HCT116 (cell line): ENCODE data around the gene SGMS2. TPM values are rescaled to one million over a fixed set of nuclear protein-coding genes. Genes with fewer than 3 reads are reported as not detected.

Source experiments
- ATAC-seq: fragments of 200-7000 bp; cut with Tn5 transposase; 2 replicates; pipeline ENCODE4 v1.9.1; 2020; ENCODE audit warnings: mild to moderate bottlenecking, moderate library complexity
- BruUV-seq: library from RNA; stranded (reverse); fragments of 400-500 nt; replicated peaks from 2 replicates; lab custom pipeline; 2021; lab: Mats Ljungman, UMichigan
- CTCF ChIA-PET: fragments of 300-600 bp; sonication (Branson Sonifier 250); formaldehyde crosslinking; loops from one replicate; lab custom pipeline; 2021; ENCODE audit warnings: antibody characterized with exemption; lab: Charles Lee
- POLR2A ChIA-PET: fragments of 300-600, 350-600 bp; sonication (Branson Sonifier 250); formaldehyde crosslinking; loops from one replicate; lab custom pipeline; 2021; ENCODE audit warnings: antibody characterized with exemption; lab: Charles Lee
- RAD21 ChIA-PET, 2 experiments: fragments of 300-600 bp; sonication (Branson Sonifier 250); formaldehyde crosslinking; loops; one replicate each; lab custom pipeline; 2023; ENCODE audit warnings: low total read pairs in 2 of 2; ENCODE audit not compliant: uncharacterized antibody in 2 of 2, unreplicated experiment in 2 of 2, low non-redundant PET in 1 of 2; lab: Charles Lee
- DNase-seq: peaks from one replicate; pipeline ENCODE4 v3.0.0-alpha.2; 2010; ENCODE audit warnings: low read depth, low spot score
- H2AFZ ChIP-seq: fragments of 200-600 bp; shearing (Covaris generic), sonication (generic); 2 replicates; pipeline ENCODE4 v1.6.1; 2017; ENCODE audit warnings: low read depth, mixed run types, mixed read lengths, antibody characterized with exemption, low read length; ENCODE audit not compliant: poor library complexity, severe bottlenecking
- H3K27ac ChIP-seq: 2 replicates; pipeline ENCODE4 v1.5.1; 2012; ENCODE audit warnings: low read depth, low read length
- H3K27me3 ChIP-seq: fragments of 200-600 bp; sonication (generic); 2 replicates; pipeline ENCODE4 v1.6.1; 2016; ENCODE audit warnings: mixed run types, low read length, mixed read lengths; ENCODE audit not compliant: insufficient read depth
- H3K36me3 ChIP-seq, 2 experiments: fragments of 200-500 bp in 1 of 2; fragments of 200-600 bp in 1 of 2; sonication (Bioruptor generic) in 1 of 2; sonication (generic) in 1 of 2; 2 replicates each; pipeline versions ENCODE4 v1.5.1 to v1.6.1; 2014 to 2016; ENCODE audit warnings: low read length in 2 of 2, inconsistent platforms in 1 of 2, mixed read lengths in 1 of 2, mixed run types in 1 of 2; ENCODE audit not compliant: insufficient read depth in 2 of 2, control insufficient read depth in 1 of 2
- H3K4me1 ChIP-seq, 2 experiments: fragments of 200-600 bp in 1 of 2; sonication (generic) in 1 of 2; 2 replicates each; pipeline versions ENCODE4 v1.5.1 to v1.6.1; 2012 to 2017; ENCODE audit warnings: low read length in 2 of 2, inconsistent platforms in 1 of 2, mild to moderate bottlenecking in 1 of 2, mixed read lengths in 1 of 2, mixed run types in 1 of 2, moderate library complexity in 1 of 2; ENCODE audit not compliant: insufficient read depth in 2 of 2, control insufficient read depth in 1 of 2
- H3K4me2 ChIP-seq: fragments of 200-600 bp; sonication (generic); 2 replicates; pipeline ENCODE4 v1.6.1; 2017; ENCODE audit warnings: mixed run types, low read length, mixed read lengths
- H3K4me3 ChIP-seq, 2 experiments: fragments of 200-600 bp in 1 of 2; sonication (generic) in 1 of 2; replicated peaks in 1 of 2; 2 replicates each; pipeline ENCODE4 v1.5.1; 2011 to 2016; ENCODE audit warnings: low read length in 2 of 2, control low read depth in 1 of 2, low read depth in 1 of 2, mild to moderate bottlenecking in 1 of 2, mixed read lengths in 1 of 2, mixed run types in 1 of 2
- H3K79me2 ChIP-seq: fragments of 200-600 bp; sonication (generic); 2 replicates; pipeline ENCODE4 v1.6.1; 2017; ENCODE audit warnings: mild to moderate bottlenecking, mixed run types, low read length, moderate library complexity, mixed read lengths; ENCODE audit not compliant: insufficient read depth
- H3K9ac ChIP-seq: fragments of 200-600 bp; sonication (generic); 2 replicates; pipeline ENCODE4 v1.6.1; 2016; ENCODE audit warnings: low read length, mixed read lengths
- H3K9me2 ChIP-seq: fragments of 200-600 bp; sonication (generic), shearing (Covaris generic); 2 replicates; pipeline ENCODE4 v1.6.1; 2017; ENCODE audit warnings: mixed run types, mild to moderate bottlenecking, moderate library complexity; ENCODE audit not compliant: insufficient read depth
- H3K9me3 ChIP-seq, 2 experiments: fragments of 200-500 bp in 1 of 2; fragments of 200-600 bp in 1 of 2; sonication (Bioruptor generic) in 1 of 2; sonication (generic) in 1 of 2; 2 replicates each; pipeline ENCODE4 v1.6.1; 2014 to 2017; ENCODE audit warnings: low read length in 2 of 2, mixed read lengths in 2 of 2, inconsistent platforms in 1 of 2, low read depth in 1 of 2, mild to moderate bottlenecking in 1 of 2, mixed run types in 1 of 2, moderate library complexity in 1 of 2; ENCODE audit not compliant: control insufficient read depth in 1 of 2, insufficient read depth in 1 of 2
- H4K20me1 ChIP-seq: fragments of 200-600 bp; sonication (generic), shearing (Covaris generic); 2 replicates; pipeline ENCODE4 v1.6.1; 2017; ENCODE audit warnings: mixed run types, mild to moderate bottlenecking, moderate library complexity; ENCODE audit not compliant: insufficient read depth
- CBX3 ChIP-seq: IDR thresholded peaks from 2 replicates; pipeline ENCODE4 v1.6.1; 2012; ENCODE audit warnings: low read depth
- CEBPB ChIP-seq: IDR thresholded peaks from 2 replicates; pipeline ENCODE4 v1.6.1; 2012; ENCODE audit warnings: low read depth
- EGR1 ChIP-seq: IDR thresholded peaks from 2 replicates; pipeline ENCODE4 v1.6.1; 2012; ENCODE audit warnings: low read depth
- ELF1 ChIP-seq: IDR thresholded peaks from 2 replicates; pipeline ENCODE4 v1.6.1; 2012; ENCODE audit warnings: low read depth, borderline replicate concordance
- EZH2phosphoT487 ChIP-seq: fragments of 200-600 bp; IDR thresholded peaks from 2 replicates; pipeline ENCODE4 v1.6.1; 2018; ENCODE audit warnings: antibody characterized with exemption, borderline replicate concordance
- FOSL1 ChIP-seq: IDR thresholded peaks from 2 replicates; pipeline ENCODE4 v1.6.1; 2012; ENCODE audit warnings: low read depth
- JUND ChIP-seq: IDR thresholded peaks from 2 replicates; pipeline ENCODE4 v1.6.1; 2012
- MAX ChIP-seq: IDR thresholded peaks from 2 replicates; pipeline ENCODE4 v1.6.1; 2012
- POLR2A ChIP-seq: IDR thresholded peaks from 2 replicates; pipeline ENCODE4 v1.7.0; 2011; ENCODE audit warnings: borderline replicate concordance; ENCODE audit not compliant: insufficient read depth, insufficient read length; ENCODE audit errors: extremely low read depth
- POLR2AphosphoS5 ChIP-seq: IDR thresholded peaks from 2 replicates; pipeline ENCODE4 v1.6.1; 2011; ENCODE audit warnings: mild to moderate bottlenecking, low read depth, low read length, moderate library complexity
- SP1 ChIP-seq: IDR thresholded peaks from 2 replicates; pipeline ENCODE4 v1.6.1; 2012; ENCODE audit warnings: low read depth
- SRF ChIP-seq: IDR thresholded peaks from 2 replicates; pipeline ENCODE4 v1.6.1; 2012; ENCODE audit warnings: low read depth
- YY1 ChIP-seq: IDR thresholded peaks from 2 replicates; pipeline ENCODE4 v1.6.1; 2011; ENCODE audit warnings: low read length, low read depth, moderate library complexity, mild to moderate bottlenecking; ENCODE audit not compliant: insufficient replicate concordance; ENCODE audit errors: extremely low read depth
- ZFX ChIP-seq: fragments of 450-650 bp; IDR thresholded peaks from 2 replicates; pipeline ENCODE4 v1.6.1; 2017
- intact Hi-C: fragments of 100-400 bp; cut with micrococcal nuclease; formaldehyde crosslinking; loops from 2 replicates; pipeline ENCODE4 v1.10.0; 2022
- total RNA-seq: library from RNA; stranded (reverse); gene quantifications from one replicate; pipeline ENCODE4 v1.2.1, GENCODE V29; 2021; ENCODE audit not compliant: unreplicated experiment
- TF ChIP-seq, protein P1 (sequence below): IDR thresholded peaks from 2 replicates; pipeline ENCODE4 v1.6.1; 2011; ENCODE audit warnings: mild to moderate bottlenecking, low read length, moderate library complexity; ENCODE audit not compliant: insufficient replicate concordance; ENCODE audit errors: extremely low read depth
- TF ChIP-seq, protein P2 (sequence below): IDR thresholded peaks from 2 replicates; pipeline ENCODE4 v1.6.1; 2012; ENCODE audit warnings: low read depth
- TF ChIP-seq, protein P3 (sequence below): IDR thresholded peaks from 2 replicates; pipeline ENCODE4 v1.6.1; 2012
- TF ChIP-seq, protein P4 (sequence below), 3 experiments: fragments of 200-600 bp in 1 of 3; sonication (generic) in 1 of 3; IDR thresholded peaks in 2 of 3; conservative IDR thresholded peaks in 1 of 3; 2 replicates each; pipeline ENCODE4 v1.5.1; 2012 to 2017; ENCODE audit warnings: low read depth in 2 of 3, low read length in 2 of 3, antibody characterized with exemption in 1 of 3, borderline replicate concordance in 1 of 3, control low read depth in 1 of 3, mild to moderate bottlenecking in 1 of 3, mixed read lengths in 1 of 3, mixed run types in 1 of 3, moderate library complexity in 1 of 3; ENCODE audit not compliant: insufficient read depth in 1 of 3

Gene SGMS2
- total RNA-seq, 1 experiment from 2014 or later = 36.6 TPM

DNA sequence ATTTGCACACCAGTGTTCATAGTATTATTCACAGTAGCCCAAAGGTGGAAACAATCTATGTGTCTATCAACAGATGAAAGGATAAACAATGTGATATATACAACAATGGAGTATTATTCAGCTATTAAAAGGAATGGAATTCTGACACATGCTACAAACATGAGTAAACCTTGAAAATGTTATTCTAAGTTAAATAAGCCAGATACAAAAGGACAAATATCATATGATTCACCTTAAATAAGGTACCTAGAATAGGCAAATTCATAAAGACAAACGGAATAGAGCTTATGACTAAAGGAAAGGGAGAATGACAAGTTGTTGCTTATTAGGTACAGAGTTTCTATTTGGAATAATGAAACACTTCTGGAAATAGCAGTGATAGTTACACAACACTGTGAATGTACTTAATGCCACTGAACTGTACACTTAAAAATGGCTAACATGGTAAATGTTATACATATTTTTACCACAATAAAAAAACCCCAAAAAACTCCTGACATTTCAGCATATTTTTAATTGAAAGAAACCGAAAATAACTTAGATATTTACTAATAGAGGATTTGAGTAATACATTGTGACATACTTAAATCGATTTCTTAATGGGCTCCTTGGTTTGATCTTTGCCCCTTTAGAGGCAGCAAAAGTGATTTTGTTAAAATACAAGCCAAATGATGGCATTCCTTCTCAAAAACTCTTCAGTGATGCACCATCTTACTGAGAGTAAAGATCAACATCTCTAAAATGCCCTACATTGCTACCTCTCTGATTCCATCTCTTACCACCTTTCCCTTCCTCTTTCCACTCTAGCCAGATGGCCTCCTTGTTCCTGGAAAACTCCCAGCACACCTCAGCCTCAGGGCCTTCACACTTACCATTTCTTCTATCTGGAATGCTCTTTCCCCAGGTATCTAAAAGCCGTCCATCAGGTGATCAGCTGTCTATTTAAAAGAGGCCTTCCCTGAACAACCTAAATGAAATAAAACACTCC is 98.0 kb downstream of the SGMS2 start:
- H3K36me3 ChIP-seq = no peaks in the 10 kb centered on the region
- no peaks in the 10 kb centered on the region for H3K9me2 ChIP-seq
- no peaks in the 10 kb centered on the region for H3K4me1 ChIP-seq
- 0 out of 4 replicates have a peak, but pooled peaks cover 0 to 7% of the 10 kb centered on the region in 2 experiments for H3K9me3 ChIP-seq
- ChIA-PET POLR2A (no interaction called here), RAD21 (no interaction called here), CTCF (interaction anchor here (1.6 kb wide), 1 partner anchor 164 kb away, joined by 3 read pairs; no protein-coding TSS in a partner anchor)
- intact Hi-C loops = no loop called here
- no peaks in the 10 kb centered on the region for H3K79me2 ChIP-seq
- H3K4me3 ChIP-seq = no peak overlapping the region
- no peak overlapping the region for H3K27ac ChIP-seq
- ATAC-seq (no peak), DNase-seq (no peak)
- H3K27me3 ChIP-seq = no peaks in the 10 kb centered on the region
- no peaks in the 10 kb centered on the region for H4K20me1 ChIP-seq
- H3K9ac ChIP-seq = no peak overlapping the region
- BruUV-seq = no TSS peak
- H2AFZ ChIP-seq = no peak overlapping the region
- no peak overlapping the region for H3K4me2 ChIP-seq
- TF ChIP-seq JUND (no peak), YY1 (no peak), FOSL1 (no peak), ELF1 (no peak), ZFX (no peak), MAX (no peak), SP1 (no peak), POLR2AphosphoS5 (no peak), EZH2phosphoT487 (no peak), CEBPB (no peak), CBX3 (no peak), POLR2A (no peak), EGR1 (no peak), SRF (no peak)
- TF ChIP-seq, protein P1, sequence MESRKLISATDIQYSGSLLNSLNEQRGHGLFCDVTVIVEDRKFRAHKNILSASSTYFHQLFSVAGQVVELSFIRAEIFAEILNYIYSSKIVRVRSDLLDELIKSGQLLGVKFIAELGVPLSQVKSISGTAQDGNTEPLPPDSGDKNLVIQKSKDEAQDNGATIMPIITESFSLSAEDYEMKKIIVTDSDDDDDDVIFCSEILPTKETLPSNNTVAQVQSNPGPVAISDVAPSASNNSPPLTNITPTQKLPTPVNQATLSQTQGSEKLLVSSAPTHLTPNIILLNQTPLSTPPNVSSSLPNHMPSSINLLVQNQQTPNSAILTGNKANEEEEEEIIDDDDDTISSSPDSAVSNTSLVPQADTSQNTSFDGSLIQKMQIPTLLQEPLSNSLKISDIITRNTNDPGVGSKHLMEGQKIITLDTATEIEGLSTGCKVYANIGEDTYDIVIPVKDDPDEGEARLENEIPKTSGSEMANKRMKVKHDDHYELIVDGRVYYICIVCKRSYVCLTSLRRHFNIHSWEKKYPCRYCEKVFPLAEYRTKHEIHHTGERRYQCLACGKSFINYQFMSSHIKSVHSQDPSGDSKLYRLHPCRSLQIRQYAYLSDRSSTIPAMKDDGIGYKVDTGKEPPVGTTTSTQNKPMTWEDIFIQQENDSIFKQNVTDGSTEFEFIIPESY = no peak
- TF ChIP-seq, protein P2, sequence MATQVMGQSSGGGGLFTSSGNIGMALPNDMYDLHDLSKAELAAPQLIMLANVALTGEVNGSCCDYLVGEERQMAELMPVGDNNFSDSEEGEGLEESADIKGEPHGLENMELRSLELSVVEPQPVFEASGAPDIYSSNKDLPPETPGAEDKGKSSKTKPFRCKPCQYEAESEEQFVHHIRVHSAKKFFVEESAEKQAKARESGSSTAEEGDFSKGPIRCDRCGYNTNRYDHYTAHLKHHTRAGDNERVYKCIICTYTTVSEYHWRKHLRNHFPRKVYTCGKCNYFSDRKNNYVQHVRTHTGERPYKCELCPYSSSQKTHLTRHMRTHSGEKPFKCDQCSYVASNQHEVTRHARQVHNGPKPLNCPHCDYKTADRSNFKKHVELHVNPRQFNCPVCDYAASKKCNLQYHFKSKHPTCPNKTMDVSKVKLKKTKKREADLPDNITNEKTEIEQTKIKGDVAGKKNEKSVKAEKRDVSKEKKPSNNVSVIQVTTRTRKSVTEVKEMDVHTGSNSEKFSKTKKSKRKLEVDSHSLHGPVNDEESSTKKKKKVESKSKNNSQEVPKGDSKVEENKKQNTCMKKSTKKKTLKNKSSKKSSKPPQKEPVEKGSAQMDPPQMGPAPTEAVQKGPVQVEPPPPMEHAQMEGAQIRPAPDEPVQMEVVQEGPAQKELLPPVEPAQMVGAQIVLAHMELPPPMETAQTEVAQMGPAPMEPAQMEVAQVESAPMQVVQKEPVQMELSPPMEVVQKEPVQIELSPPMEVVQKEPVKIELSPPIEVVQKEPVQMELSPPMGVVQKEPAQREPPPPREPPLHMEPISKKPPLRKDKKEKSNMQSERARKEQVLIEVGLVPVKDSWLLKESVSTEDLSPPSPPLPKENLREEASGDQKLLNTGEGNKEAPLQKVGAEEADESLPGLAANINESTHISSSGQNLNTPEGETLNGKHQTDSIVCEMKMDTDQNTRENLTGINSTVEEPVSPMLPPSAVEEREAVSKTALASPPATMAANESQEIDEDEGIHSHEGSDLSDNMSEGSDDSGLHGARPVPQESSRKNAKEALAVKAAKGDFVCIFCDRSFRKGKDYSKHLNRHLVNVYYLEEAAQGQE = no peak
- TF ChIP-seq, protein P3, sequence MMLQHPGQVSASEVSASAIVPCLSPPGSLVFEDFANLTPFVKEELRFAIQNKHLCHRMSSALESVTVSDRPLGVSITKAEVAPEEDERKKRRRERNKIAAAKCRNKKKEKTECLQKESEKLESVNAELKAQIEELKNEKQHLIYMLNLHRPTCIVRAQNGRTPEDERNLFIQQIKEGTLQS = no peak
- TF ChIP-seq, protein P4, sequence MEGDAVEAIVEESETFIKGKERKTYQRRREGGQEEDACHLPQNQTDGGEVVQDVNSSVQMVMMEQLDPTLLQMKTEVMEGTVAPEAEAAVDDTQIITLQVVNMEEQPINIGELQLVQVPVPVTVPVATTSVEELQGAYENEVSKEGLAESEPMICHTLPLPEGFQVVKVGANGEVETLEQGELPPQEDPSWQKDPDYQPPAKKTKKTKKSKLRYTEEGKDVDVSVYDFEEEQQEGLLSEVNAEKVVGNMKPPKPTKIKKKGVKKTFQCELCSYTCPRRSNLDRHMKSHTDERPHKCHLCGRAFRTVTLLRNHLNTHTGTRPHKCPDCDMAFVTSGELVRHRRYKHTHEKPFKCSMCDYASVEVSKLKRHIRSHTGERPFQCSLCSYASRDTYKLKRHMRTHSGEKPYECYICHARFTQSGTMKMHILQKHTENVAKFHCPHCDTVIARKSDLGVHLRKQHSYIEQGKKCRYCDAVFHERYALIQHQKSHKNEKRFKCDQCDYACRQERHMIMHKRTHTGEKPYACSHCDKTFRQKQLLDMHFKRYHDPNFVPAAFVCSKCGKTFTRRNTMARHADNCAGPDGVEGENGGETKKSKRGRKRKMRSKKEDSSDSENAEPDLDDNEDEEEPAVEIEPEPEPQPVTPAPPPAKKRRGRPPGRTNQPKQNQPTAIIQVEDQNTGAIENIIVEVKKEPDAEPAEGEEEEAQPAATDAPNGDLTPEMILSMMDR (IDR thresholded peaks at IDR 0.05 in 2 of 3, conservative IDR thresholded peaks at IDR 0.05 in 1 of 3; ENCODE audit: borderline replicate concordance in 1 of 3, insufficient read depth in 1 of 3, low read depth in 2 of 3, low read length in 2 of 3) = no peak
